Airway epithelial cell (primary cell): ENCODE measurements around the gene UTS2. TPM values are rescaled to one million over a fixed set of nuclear protein-coding genes. Genes with fewer than 3 reads are reported as not detected.

ENCODE experiments used
- total RNA-seq: library from RNA; depleted of rRNA; stranded (reverse); fragments of >200 nt; gene quantifications from 2 replicates; pipeline ENCODE4 v1.2.3, GENCODE V29; 2015

Gene UTS2
- total RNA-seq, result 0.33 and 1.3 TPM in 2 replicates

DNA sequence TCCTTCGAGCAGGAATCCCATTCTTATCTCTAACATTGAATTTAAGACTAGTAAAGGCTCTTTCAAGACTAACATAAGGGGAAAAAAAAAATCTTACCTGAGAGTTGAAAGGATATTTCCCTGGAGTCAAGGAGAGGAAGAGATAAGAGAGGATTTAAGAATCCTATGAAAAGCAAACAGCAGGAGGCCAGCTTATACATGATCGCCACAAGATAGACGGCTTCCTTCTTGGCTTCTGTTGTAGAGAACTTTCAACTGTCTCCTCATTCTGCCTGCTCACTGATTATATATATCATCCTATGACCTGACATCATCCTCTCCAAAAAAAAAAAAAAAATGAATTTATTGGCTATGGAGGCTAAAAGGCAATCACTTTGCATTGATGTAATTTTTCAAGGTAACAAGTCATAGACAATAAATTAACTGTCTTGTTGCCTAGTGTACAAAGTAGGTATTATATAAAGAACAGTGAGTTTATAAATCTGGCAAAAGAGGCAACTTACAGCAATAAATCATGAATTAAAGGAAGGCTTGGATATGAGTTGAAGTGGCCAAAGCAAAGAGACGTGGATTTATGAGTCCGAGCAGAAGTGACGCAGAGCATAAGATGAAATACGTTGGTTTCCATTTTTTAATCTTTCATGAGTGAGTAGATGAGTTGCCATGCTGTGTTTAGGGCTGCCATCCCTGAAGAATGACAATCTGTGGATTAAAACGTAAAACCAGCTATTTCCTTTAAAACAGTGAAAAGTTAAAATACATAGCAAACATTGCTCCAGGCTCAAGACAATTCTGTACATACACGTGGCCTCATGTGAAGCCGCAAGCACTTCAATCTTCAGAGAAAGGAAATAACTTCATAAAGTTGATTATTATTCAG lies at the start of gene UTS2:
Gene UTS2 (minus strand): TSS at position 262 of the 880 bp plus-strand sequence. CDS start 62 bp downstream, at position 200.

Other genes with a start within 250 kb of the UTS2 start
- 82.1 and 113 TPM in 2 replicates for gene VAMP3, start 81.8 kb downstream of the UTS2 start, total RNA-seq
- gene PER3, start 68.8 kb downstream of the UTS2 start, total RNA-seq, result 1.2 and 2.5 TPM in 2 replicates
- not detected in 2 replicates for gene TNFRSF9, start 87.8 kb upstream of the UTS2 start, total RNA-seq
- 261 and 262 TPM in 2 replicates for gene PARK7, start 108.6 kb upstream of the UTS2 start, total RNA-seq
- 120 and 140 TPM in 2 replicates for gene ERRFI1, start 173.2 kb upstream of the UTS2 start, total RNA-seq